Endothelial cell of umbilical vein (primary cell): Measurements from ENCODE around the gene NUP205. TPM values are rescaled to one million over a fixed set of nuclear protein-coding genes. Genes with fewer than 3 reads are reported as not detected.

Source experiments
- BruUV-seq: library from RNA; stranded (reverse); fragments of 400-500 nt; replicated peaks from 2 replicates; lab custom pipeline; 2021; lab: Mats Ljungman, UMichigan
- CTCF ChIA-PET: fragments of 300-600, 350-600 bp; sonication (Branson Sonifier 250); formaldehyde crosslinking; loops from one replicate; lab custom pipeline; 2021; ENCODE audit warnings: antibody characterized with exemption, inconsistent platforms; lab: Charles Lee
- POLR2A ChIA-PET: fragments of 300-600, 350-600 bp; sonication (Branson Sonifier 250); formaldehyde crosslinking; loops from one replicate; lab custom pipeline; 2021; ENCODE audit warnings: antibody characterized with exemption, inconsistent platforms; lab: Charles Lee
- DNase-seq: peaks from one replicate; pipeline ENCODE4 v3.0.0-alpha.2; 2011; ENCODE audit warnings: low read depth, low spot score
- FAIRE-seq: peaks from 2 replicates; lab custom pipeline; 2011; peaks lifted over from hg19 to GRCh38; lab: Jason Lieb, UNC
- H2AFZ ChIP-seq: 2 replicates; pipeline ENCODE4 v1.6.0; 2012; ENCODE audit warnings: low read depth, low read length, control low read depth, inconsistent platforms
- H3K27ac ChIP-seq: 2 replicates; pipeline ENCODE4 v1.5.1; 2011; ENCODE audit warnings: low read depth, mild to moderate bottlenecking, control low read depth, low read length, moderate library complexity; ENCODE audit not compliant: insufficient read depth
- H3K27me3 ChIP-seq, 2 experiments: 2 replicates each; pipeline versions ENCODE4 v1.6.0 to v1.6.1; 2011; ENCODE audit warnings: low read length in 2 of 2, mixed read lengths in 1 of 2; ENCODE audit not compliant: control insufficient read depth in 2 of 2, insufficient read depth in 2 of 2
- H3K36me3 ChIP-seq, 2 experiments: 2 replicates in 1 of 2; 3 replicates in 1 of 2; pipeline ENCODE4 v1.5.1; 2011; ENCODE audit warnings: low read length in 2 of 2, mild to moderate bottlenecking in 1 of 2, moderate library complexity in 1 of 2; ENCODE audit not compliant: control insufficient read depth in 2 of 2, insufficient read depth in 2 of 2; ENCODE audit errors: extremely low read depth in 1 of 2
- H3K4me1 ChIP-seq: 3 replicates; pipeline ENCODE4 v1.5.1; 2011; ENCODE audit warnings: mild to moderate bottlenecking, low read length; ENCODE audit not compliant: control insufficient read depth, insufficient read depth; ENCODE audit errors: extremely low read depth
- H3K4me2 ChIP-seq: 2 replicates; pipeline ENCODE4 v1.6.1; 2011; ENCODE audit warnings: low read length, control low read depth, mixed read lengths; ENCODE audit not compliant: insufficient read depth
- H3K4me3 ChIP-seq, 3 experiments: fragments of 200-600 bp in 1 of 3; sonication (generic), shearing (Covaris generic) in 1 of 3; replicated peaks in 1 of 3; 2 replicates each; pipeline ENCODE4 v1.5.1; 2011 to 2016; ENCODE audit warnings: control low read depth in 3 of 3, low read length in 3 of 3, mild to moderate bottlenecking in 2 of 3, inconsistent platforms in 1 of 3, low read depth in 1 of 3, moderate library complexity in 1 of 3; ENCODE audit not compliant: insufficient read depth in 1 of 3
- H3K79me2 ChIP-seq: 2 replicates; pipeline ENCODE4 v1.6.0; 2012; ENCODE audit warnings: low read length, inconsistent platforms; ENCODE audit not compliant: control insufficient read depth, insufficient read depth
- H3K9ac ChIP-seq: replicated peaks from 2 replicates; pipeline ENCODE3; 2011; ENCODE audit warnings: low read length, control low read depth; ENCODE audit not compliant: insufficient read depth; ENCODE audit errors: extremely low read depth
- H3K9me1 ChIP-seq: replicated peaks from 3 replicates; pipeline ENCODE4 v1.6.0; 2011; ENCODE audit warnings: mild to moderate bottlenecking, low read length; ENCODE audit not compliant: control insufficient read depth, insufficient read depth; ENCODE audit errors: extremely low read depth
- H3K9me3 ChIP-seq: replicated peaks from 2 replicates; pipeline ENCODE4 v1.5.1; 2012; ENCODE audit warnings: low read length, inconsistent platforms; ENCODE audit not compliant: control insufficient read depth, insufficient read depth
- H4K20me1 ChIP-seq: replicated peaks from 2 replicates; pipeline ENCODE3; 2011; ENCODE audit warnings: mild to moderate bottlenecking, low read length; ENCODE audit not compliant: control insufficient read depth, insufficient read depth; ENCODE audit errors: extremely low read depth
- EZH2 ChIP-seq: IDR thresholded peaks from 2 replicates; pipeline ENCODE4 v1.6.1; 2012; ENCODE audit warnings: borderline replicate concordance, low read depth, mild to moderate bottlenecking, moderate library complexity, low read length, inconsistent platforms; ENCODE audit not compliant: severe bottlenecking
- JUN ChIP-seq: IDR thresholded peaks from 2 replicates; pipeline ENCODE4 v1.6.1; 2011; ENCODE audit warnings: borderline replicate concordance, low read depth; ENCODE audit not compliant: insufficient read length, insufficient read depth
- MAX ChIP-seq: IDR thresholded peaks from 2 replicates; pipeline ENCODE4 v1.6.1; 2011; ENCODE audit not compliant: insufficient read depth, insufficient read length
- MYC ChIP-seq: IDR thresholded peaks from one replicate; pipeline ENCODE4 v1.6.1; 2011; ENCODE audit warnings: mild to moderate bottlenecking, low read depth, low read length
- POLR2AphosphoS5 ChIP-seq: IDR thresholded peaks from 2 replicates; pipeline ENCODE4 v1.6.1; 2012; ENCODE audit warnings: low read depth, mild to moderate bottlenecking, control low read depth, low read length, moderate library complexity; ENCODE audit not compliant: insufficient read depth
- dilution Hi-C: fragments of 300-500 bp; cut with MboI; formaldehyde crosslinking; loops from one replicate; pipeline ENCODE4 v1.15.0; 2019; ENCODE audit warnings: low sequenced_read_pairs; ENCODE audit not compliant: extremely low pct_ligation_motif_present
- intact Hi-C: fragments of 100-400 bp; cut with micrococcal nuclease; formaldehyde crosslinking; loops from one replicate; pipeline ENCODE4 v1.10.0; 2022
- polyA plus RNA-seq, 4 experiments: library from polyadenylated mRNA; depleted of rRNA in 3 of 4; stranded (reverse) in 3 of 4; unstranded in 1 of 4; fragments of >200 nt; gene quantifications; 2 replicates each; pipeline versions ENCODE4 v1.2.1 to v1.2.3, GENCODE V29; 2011 to 2012; ENCODE audit warnings: missing spikeins in 1 of 4
- total RNA-seq: library from RNA; stranded (reverse); gene quantifications from 2 replicates; pipeline ENCODE4 v1.2.3, GENCODE V29; 2021

NUP205 gene
- total and polyA plus RNA-seq, 2 donors (not counting 3 experiments of a cell fraction or from before 2014, with no cell fraction given) = 48.8 to 81.3 TPM

GRCh38 chr7:135541029-135541428 is 16.7 kb upstream of the NUP205 start:
- ChIA-PET CTCF (interaction anchor here (0.7 to 1.1 kb wide), 3 partner anchors 11 to 32 kb away, joined by 3 to 4 read pairs (median 4); no protein-coding TSS in a partner anchor), POLR2A (no interaction called here)
- Histone ChIP-seq H3K4me3 (no peak overlapping the region), H3K27ac (no peak overlapping the region), H3K4me1 (no peaks in the 10 kb centered on the region), H3K9me1 (no peaks in the 10 kb centered on the region), H2AFZ (no peak overlapping the region), H3K36me3 (no peaks in the 10 kb centered on the region), H3K4me2 (no peak overlapping the region), H4K20me1 (no peaks in the 10 kb centered on the region), H3K9ac (no peak overlapping the region), H3K9me3 (no peaks in the 10 kb centered on the region), H3K79me2 (no peaks in the 10 kb centered on the region), H3K27me3 (no peaks in the 10 kb centered on the region)
- FAIRE-seq (no peak), DNase-seq (no peak)
- intact Hi-C loops = no loop called here
- BruUV-seq = no TSS peak
- dilution Hi-C loops = no loop called here
- TF ChIP-seq JUN = no peak

GRCh38 chr7:135550196-135550595 is 7.5 kb upstream of the NUP205 start:
- dilution Hi-C loops = no loop called here

More at GRCh38 chr7:135550196-135550595, 7.5 kb upstream of the NUP205 start:
- no peak for FAIRE-seq
- BruUV-seq = no TSS peak
- Histone ChIP-seq H3K79me2 (no peaks in the 10 kb centered on the region), H3K9me1 (peaks cover 2% of the 10 kb centered on the region), H2AFZ (no peak overlapping the region), H3K36me3 (no peaks in the 10 kb centered on the region), H3K9ac (no peak overlapping the region), H3K4me2 (no peak overlapping the region), H3K4me1 (no peaks in the 10 kb centered on the region), H3K27ac (no peak overlapping the region), H4K20me1 (no peaks in the 10 kb centered on the region), H3K9me3 (no peaks in the 10 kb centered on the region), H3K27me3 (peaks cover 0 to 4% of the 10 kb centered on the region in 2 experiments), H3K4me3 (no peak overlapping the region)
- no peak for TF ChIP-seq MAX
- no peak for TF ChIP-seq MYC
- no peak for TF ChIP-seq EZH2
- no peak for TF ChIP-seq POLR2AphosphoS5
- CTCF ChIA-PET = interaction anchor here (0.7 to 1.7 kb wide), 2 partner anchors 31 to 276 kb away, joined by 3 to 5 read pairs; no protein-coding TSS in a partner anchor
- no peak for DNase-seq
- intact Hi-C loops = no loop called here
- POLR2A ChIA-PET = no interaction called here
